ENCODE results near the gene RGS4. TPM values are rescaled to one million over a fixed set of nuclear protein-coding genes. Genes with fewer than 3 reads are reported as not detected.
"Not testable (repeated sequence)": the region's sequence is repeated elsewhere in the genome, so short reads cannot be mapped to it uniquely, and the experiment has no call there.

RGS4 gene
- total RNA-seq, 1 experiment from 2014 or later, result not detected

DNA sequence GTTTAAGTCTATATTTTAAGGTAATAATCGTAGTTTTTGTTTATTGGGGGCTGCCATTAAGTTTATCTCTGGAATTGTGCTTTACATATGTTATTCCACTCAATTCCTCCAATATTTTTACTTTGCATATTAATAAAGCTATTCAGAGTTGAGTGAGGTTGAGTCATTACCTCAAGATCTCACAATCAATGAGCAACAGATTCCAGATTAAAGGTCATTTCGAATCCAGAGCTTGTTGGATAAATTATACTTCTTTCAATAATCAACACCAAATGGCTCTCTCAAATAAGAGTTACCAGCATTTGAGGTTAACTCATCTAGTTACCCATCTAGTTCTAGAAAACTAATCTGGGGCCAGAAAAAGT, 16.7 kb downstream of the RGS4 start:
- Histone ChIP-seq H4K20me1 (ENCODE audit: control insufficient read depth, insufficient read depth, insufficient read length) (no peaks in the 10 kb centered on the region), H3K4me1 (ENCODE audit: insufficient read depth, low read length) (no peaks in the 10 kb centered on the region; the same call in 1 of the 2 replicates), H3T11ph (ENCODE audit: low read length) (no peak overlapping the region), H3K79me1 (ENCODE audit: insufficient read depth, low read depth, low read length, poor library complexity, severe bottlenecking) (no peaks in the 10 kb centered on the region), H4K91ac (ENCODE audit: insufficient read length, low read depth, low read length) (no peak overlapping the region), H4K5ac (ENCODE audit: insufficient read length, low read depth, low read length) (no peak overlapping the region), H3K23me2 (ENCODE audit: insufficient read length, low read depth, low read length, poor library complexity, severe bottlenecking) (no peaks in the 10 kb centered on the region), H3K27ac (ENCODE audit: insufficient read length, low read depth, low read length) (no peak overlapping the region), H2BK15ac (ENCODE audit: low read depth, low read length) (no peak overlapping the region), H3K18ac (ENCODE audit: insufficient read length, low read depth, low read length) (no peak overlapping the region), H3K9me3 (ENCODE audit: control insufficient read depth, low read depth, low read length) (no peaks in the 10 kb centered on the region), H3K79me2 (ENCODE audit: insufficient read depth, low read length) (no peaks in the 10 kb centered on the region), H3K14ac (ENCODE audit: insufficient read depth, low read length) (no peak overlapping the region), H3K4me2 (ENCODE audit: insufficient read depth, insufficient read length, low read length) (no peak overlapping the region), H2AK5ac (ENCODE audit: insufficient read length, low read length) (no peak overlapping the region), H3K27me3 (ENCODE audit: insufficient read depth, low read length) (no peaks in the 10 kb centered on the region), H3K23ac (ENCODE audit: insufficient read length, low read depth, low read length) (no peak overlapping the region), H2BK5ac (ENCODE audit: insufficient read length, low read length) (no peak overlapping the region), H2BK12ac (ENCODE audit: insufficient read length, low read depth, low read length) (no peak overlapping the region), H2BK20ac (ENCODE audit: low read depth, low read length, poor library complexity, severe bottlenecking) (no peak overlapping the region), H3K4ac (ENCODE audit: low read depth, low read length) (no peak overlapping the region), H3K56ac (ENCODE audit: insufficient read length, low read depth, low read length) (no peak overlapping the region), H4K8ac (replicated peaks; ENCODE audit: insufficient read length, low read depth, low read length) (no peak overlapping the region), H3K9ac (ENCODE audit: extremely low read depth, insufficient read length, low read length) (no peak overlapping the region), H2BK120ac (ENCODE audit: low read depth, low read length, poor library complexity, severe bottlenecking) (no peak overlapping the region), H2AFZ (ENCODE audit: low read length) (no peak overlapping the region)
- Mint-ChIP-seq H3K27me3 (ENCODE audit: low read depth) (no peaks in the 10 kb centered on the region; the same call in 1 of the 2 replicates), H3K4me3 (no peak overlapping the region), H3K36me3 (ENCODE audit: insufficient read depth in 1 of 3, low read depth in 3 of 3) (no peaks in the 10 kb centered on the region), H3K27ac (no peak overlapping the region), H3K4me1 (peaks cover 4 to 5% of the 10 kb centered on the region in 2 experiments; a peak in 2 of 4 replicates), H3K9me3 (peaks cover 0 to 2% of the 10 kb centered on the region in 2 experiments; a peak in 2 of 5 replicates)
- TF ChIP-seq, protein P1, sequence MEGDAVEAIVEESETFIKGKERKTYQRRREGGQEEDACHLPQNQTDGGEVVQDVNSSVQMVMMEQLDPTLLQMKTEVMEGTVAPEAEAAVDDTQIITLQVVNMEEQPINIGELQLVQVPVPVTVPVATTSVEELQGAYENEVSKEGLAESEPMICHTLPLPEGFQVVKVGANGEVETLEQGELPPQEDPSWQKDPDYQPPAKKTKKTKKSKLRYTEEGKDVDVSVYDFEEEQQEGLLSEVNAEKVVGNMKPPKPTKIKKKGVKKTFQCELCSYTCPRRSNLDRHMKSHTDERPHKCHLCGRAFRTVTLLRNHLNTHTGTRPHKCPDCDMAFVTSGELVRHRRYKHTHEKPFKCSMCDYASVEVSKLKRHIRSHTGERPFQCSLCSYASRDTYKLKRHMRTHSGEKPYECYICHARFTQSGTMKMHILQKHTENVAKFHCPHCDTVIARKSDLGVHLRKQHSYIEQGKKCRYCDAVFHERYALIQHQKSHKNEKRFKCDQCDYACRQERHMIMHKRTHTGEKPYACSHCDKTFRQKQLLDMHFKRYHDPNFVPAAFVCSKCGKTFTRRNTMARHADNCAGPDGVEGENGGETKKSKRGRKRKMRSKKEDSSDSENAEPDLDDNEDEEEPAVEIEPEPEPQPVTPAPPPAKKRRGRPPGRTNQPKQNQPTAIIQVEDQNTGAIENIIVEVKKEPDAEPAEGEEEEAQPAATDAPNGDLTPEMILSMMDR (conservative IDR thresholded peaks at IDR 0.05), result no peak
- no peak for DNase-seq
- WGBS (ENCODE audit: extremely low coverage, insufficient read length, low lambda C conversion rate), result no CpG with 5 or more reads among the region's 2 CpGs

DNA sequence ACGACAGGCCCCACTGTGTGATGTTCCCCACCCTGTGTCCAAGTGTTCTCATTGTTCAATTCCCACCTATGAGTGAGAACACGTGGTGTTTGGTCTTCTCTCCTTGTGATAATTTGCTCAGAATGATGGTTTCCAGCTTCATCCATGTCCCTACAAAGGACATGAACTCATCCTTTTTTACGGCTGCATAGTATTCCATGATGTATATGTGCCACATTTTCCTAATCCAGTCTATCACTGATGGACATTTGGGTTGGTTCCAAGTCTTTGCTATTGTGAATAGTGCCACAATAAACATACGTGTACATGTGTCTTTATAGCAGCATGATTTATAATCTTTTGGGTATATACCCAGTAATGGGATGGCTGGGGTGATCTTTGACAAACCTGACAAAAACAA, 20.0 kb downstream of the RGS4 start:
- H4K5ac ChIP-seq (ENCODE audit: insufficient read length, low read depth, low read length); H3K18ac ChIP-seq (ENCODE audit: insufficient read length, low read depth, low read length); H3K27ac ChIP-seq (ENCODE audit: insufficient read length, low read depth, low read length); H3K14ac ChIP-seq (ENCODE audit: insufficient read depth, low read length); H2BK15ac ChIP-seq (ENCODE audit: low read depth, low read length); H3K9me3 Mint-ChIP-seq; H3K27me3 ChIP-seq (ENCODE audit: insufficient read depth, low read length); H3K4ac ChIP-seq (ENCODE audit: low read depth, low read length); H3T11ph ChIP-seq (ENCODE audit: low read length); H2BK20ac ChIP-seq (ENCODE audit: low read depth, low read length, poor library complexity, severe bottlenecking); H3K27ac Mint-ChIP-seq; H3K56ac ChIP-seq (ENCODE audit: insufficient read length, low read depth, low read length); H3K36me3 Mint-ChIP-seq (ENCODE audit: insufficient read depth in 1 of 3, low read depth in 3 of 3); H4K20me1 ChIP-seq (ENCODE audit: control insufficient read depth, insufficient read depth, insufficient read length); H3K4me1 ChIP-seq (ENCODE audit: insufficient read depth, low read length); H2BK120ac ChIP-seq (ENCODE audit: low read depth, low read length, poor library complexity, severe bottlenecking); H3K9ac ChIP-seq (ENCODE audit: extremely low read depth, insufficient read length, low read length); H2AK5ac ChIP-seq (ENCODE audit: insufficient read length, low read length); H3K79me2 ChIP-seq (ENCODE audit: insufficient read depth, low read length); H3K23me2 ChIP-seq (ENCODE audit: insufficient read length, low read depth, low read length, poor library complexity, severe bottlenecking); H2BK12ac ChIP-seq (ENCODE audit: insufficient read length, low read depth, low read length); H3K27me3 Mint-ChIP-seq (ENCODE audit: low read depth); H3K4me1 Mint-ChIP-seq; H3K4me3 Mint-ChIP-seq; H3K4me2 ChIP-seq (ENCODE audit: insufficient read depth, insufficient read length, low read length); DNase-seq; H2AFZ ChIP-seq (ENCODE audit: low read length); H4K91ac ChIP-seq (ENCODE audit: insufficient read length, low read depth, low read length); H3K79me1 ChIP-seq (ENCODE audit: insufficient read depth, low read depth, low read length, poor library complexity, severe bottlenecking); H4K8ac ChIP-seq (replicated peaks; ENCODE audit: insufficient read length, low read depth, low read length); H3K9me3 ChIP-seq (ENCODE audit: control insufficient read depth, low read depth, low read length); H3K23ac ChIP-seq (ENCODE audit: insufficient read length, low read depth, low read length); H2BK5ac ChIP-seq (ENCODE audit: insufficient read length, low read length): not testable (repeated sequence)
- WGBS (ENCODE audit: extremely low coverage, insufficient read length, low lambda C conversion rate), result no CpG with 5 or more reads among the region's 4 CpGs
